ENCODE results near the gene ATMIN.

Gene ATMIN

DNA sequence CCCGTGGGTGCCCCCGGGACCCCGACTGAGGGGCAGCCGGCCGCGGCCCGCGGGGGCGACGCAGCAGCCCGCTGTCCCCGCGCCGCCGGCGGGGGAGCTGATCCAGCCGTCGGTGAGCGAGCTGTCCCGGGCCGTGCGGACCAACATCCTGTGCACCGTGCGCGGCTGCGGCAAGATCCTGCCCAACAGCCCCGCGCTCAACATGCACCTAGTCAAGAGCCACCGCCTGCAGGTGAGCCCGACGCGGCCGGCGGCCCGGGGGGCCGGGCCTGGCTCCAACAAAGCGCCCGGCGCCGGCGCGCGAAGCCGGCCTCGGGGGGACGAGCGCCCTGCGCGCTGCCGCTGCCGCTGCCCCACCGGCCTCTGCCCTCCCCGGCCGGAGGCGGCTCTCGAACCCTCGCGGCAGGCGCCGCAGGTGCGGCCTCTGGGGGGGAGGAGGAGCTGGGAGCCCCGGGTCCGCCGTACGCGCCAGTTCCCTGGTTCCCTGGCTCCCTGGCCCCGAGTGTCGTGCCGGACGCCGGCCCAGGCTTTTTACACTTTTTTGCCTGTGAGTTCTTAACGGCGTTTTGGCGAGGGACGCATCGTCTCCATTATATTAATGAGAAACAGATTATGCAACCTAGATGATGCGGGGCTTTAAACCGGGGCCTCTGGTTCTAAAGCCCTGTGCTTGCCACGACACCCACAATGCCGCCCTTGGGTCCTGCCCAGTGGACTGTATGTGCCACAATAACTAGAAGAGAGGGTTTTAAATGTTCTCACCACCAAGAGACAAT, 521 bp downstream of the ATMIN start:
- Histone ChIP-seq H3K36me3 (ENCODE audit: low read depth) (peaks cover 32% of the 10 kb centered on the region), H3K27ac (ENCODE audit: poor library complexity, severe bottlenecking) (peak overlapping the region; percentile 51), H3K4me3 (ENCODE audit: severe bottlenecking) (peak overlapping the region; percentile 81), H3K9me3 (ENCODE audit: severe bottlenecking) (no peaks in the 10 kb centered on the region), H3K4me1 (ENCODE audit: insufficient read depth, poor library complexity, severe bottlenecking) (peaks cover 3% of the 10 kb centered on the region), H3K27me3 (ENCODE audit: insufficient read depth, poor library complexity, severe bottlenecking) (no peaks in the 10 kb centered on the region)
- TF ChIP-seq, protein P1, sequence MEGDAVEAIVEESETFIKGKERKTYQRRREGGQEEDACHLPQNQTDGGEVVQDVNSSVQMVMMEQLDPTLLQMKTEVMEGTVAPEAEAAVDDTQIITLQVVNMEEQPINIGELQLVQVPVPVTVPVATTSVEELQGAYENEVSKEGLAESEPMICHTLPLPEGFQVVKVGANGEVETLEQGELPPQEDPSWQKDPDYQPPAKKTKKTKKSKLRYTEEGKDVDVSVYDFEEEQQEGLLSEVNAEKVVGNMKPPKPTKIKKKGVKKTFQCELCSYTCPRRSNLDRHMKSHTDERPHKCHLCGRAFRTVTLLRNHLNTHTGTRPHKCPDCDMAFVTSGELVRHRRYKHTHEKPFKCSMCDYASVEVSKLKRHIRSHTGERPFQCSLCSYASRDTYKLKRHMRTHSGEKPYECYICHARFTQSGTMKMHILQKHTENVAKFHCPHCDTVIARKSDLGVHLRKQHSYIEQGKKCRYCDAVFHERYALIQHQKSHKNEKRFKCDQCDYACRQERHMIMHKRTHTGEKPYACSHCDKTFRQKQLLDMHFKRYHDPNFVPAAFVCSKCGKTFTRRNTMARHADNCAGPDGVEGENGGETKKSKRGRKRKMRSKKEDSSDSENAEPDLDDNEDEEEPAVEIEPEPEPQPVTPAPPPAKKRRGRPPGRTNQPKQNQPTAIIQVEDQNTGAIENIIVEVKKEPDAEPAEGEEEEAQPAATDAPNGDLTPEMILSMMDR (IDR thresholded peaks at IDR 0.05; ENCODE audit: poor library complexity, severe bottlenecking) = no peak
- no peak for DNase-seq (ENCODE audit: low spot score)
- ATAC-seq (ENCODE audit: low read depth) = peak; percentile 25; the same call in 2 of the 3 replicates

DNA sequence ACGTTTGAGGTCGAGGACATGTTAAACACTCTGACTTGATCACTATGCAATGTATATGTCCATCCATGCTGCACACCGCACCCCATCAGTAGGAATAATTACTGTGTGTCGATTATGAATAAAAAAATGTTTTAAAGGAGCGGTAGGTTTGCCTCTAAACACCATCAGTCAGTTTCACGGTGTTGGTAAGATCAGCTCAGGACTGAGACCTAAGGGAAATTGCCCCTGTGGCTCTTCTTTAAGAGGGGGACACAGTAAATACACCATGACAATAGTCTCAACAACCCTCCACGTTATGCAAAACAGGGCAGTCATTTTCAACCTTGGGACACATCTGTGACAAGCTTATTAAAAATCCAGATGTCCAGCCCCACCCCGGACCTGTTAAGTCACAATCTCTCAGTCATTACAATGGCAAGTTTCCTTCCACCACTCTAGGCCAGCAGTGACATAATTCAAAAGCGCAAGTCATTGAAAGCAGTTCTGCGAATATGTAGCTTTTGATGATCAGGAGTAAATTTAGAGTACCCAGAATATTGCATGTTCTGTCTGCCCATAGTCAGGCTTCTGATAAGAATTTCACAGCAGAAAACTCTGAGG, 1.2 kb downstream of the ATMIN start:
- Histone ChIP-seq H3K27ac (ENCODE audit: poor library complexity, severe bottlenecking) (peak overlapping the region; percentile 51), H3K9me3 (ENCODE audit: severe bottlenecking) (no peaks in the 10 kb centered on the region), H3K36me3 (ENCODE audit: low read depth) (peaks cover 38% of the 10 kb centered on the region), H3K4me1 (ENCODE audit: insufficient read depth, poor library complexity, severe bottlenecking) (peaks cover 3% of the 10 kb centered on the region), H3K4me3 (ENCODE audit: severe bottlenecking) (peak overlapping the region; percentile 81), H3K27me3 (ENCODE audit: insufficient read depth, poor library complexity, severe bottlenecking) (no peaks in the 10 kb centered on the region)
- TF ChIP-seq, protein P1 (IDR thresholded peaks at IDR 0.05; ENCODE audit: poor library complexity, severe bottlenecking) = no peak
- ATAC-seq (ENCODE audit: low read depth) = peak; percentile 4; the same call in 1 of the 3 replicates
- DNase-seq (ENCODE audit: low spot score) = no peak

DNA sequence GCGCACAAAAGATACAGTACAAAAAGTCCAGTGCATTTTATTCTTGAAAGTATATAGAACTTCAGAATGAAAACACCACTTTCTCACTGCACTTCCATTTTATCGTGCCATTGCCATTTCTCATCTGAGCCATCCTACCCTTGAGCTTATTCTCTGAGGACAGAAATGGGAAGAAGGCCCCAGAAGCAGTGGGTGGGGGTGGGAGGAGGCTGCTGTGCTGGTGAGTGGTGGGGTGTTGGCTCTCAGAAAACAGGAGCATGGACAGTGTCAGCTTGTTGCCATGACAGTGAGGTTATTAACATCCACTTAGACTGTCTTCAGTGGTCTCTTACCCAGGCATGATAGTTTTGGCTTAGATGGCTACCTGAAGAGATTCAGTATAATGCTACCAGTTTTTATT, 4.5 kb downstream of the ATMIN start:
- Histone ChIP-seq H3K27me3 (ENCODE audit: insufficient read depth, poor library complexity, severe bottlenecking) (no peaks in the 10 kb centered on the region), H3K4me3 (ENCODE audit: severe bottlenecking) (no peak overlapping the region), H3K27ac (ENCODE audit: poor library complexity, severe bottlenecking) (no peak overlapping the region), H3K9me3 (ENCODE audit: severe bottlenecking) (no peaks in the 10 kb centered on the region), H3K4me1 (ENCODE audit: insufficient read depth, poor library complexity, severe bottlenecking) (peaks cover 3% of the 10 kb centered on the region), H3K36me3 (ENCODE audit: low read depth) (peaks cover 70% of the 10 kb centered on the region)
- DNase-seq (ENCODE audit: low spot score) (no peak), ATAC-seq (ENCODE audit: low read depth) (no peak)
- TF ChIP-seq, protein P1 (IDR thresholded peaks at IDR 0.05; ENCODE audit: poor library complexity, severe bottlenecking) = no peak

DNA sequence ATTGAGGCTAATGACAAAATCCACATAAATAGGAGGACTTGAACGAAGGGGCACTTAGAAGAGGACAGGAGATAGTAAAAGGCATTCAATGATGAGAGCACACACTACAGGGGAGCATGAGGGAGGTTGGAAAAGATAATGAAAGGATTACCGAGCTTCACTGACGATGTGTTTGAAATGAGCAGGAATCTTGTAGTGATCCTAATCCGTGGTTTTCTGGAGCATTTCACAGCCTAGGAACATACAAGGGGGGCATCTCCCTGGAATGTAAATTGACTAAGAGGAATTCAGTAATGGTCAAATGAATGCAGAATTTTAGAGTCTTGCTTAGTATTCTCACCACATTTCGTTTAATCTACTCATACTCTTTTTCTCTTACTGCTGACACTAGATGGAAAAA, 5.2 kb downstream of the ATMIN start:
- no peak for DNase-seq (ENCODE audit: low spot score)
- H3K4me3 ChIP-seq (ENCODE audit: severe bottlenecking) = no peak overlapping the region
- H3K36me3 ChIP-seq (ENCODE audit: low read depth) = peaks cover 73% of the 10 kb centered on the region

More for the DNA sequence above, 5.2 kb downstream of the ATMIN start:
- H3K4me1 ChIP-seq (ENCODE audit: insufficient read depth, poor library complexity, severe bottlenecking) = peaks cover 3% of the 10 kb centered on the region
- ATAC-seq (ENCODE audit: low read depth) = no peak
- TF ChIP-seq, protein P1 (IDR thresholded peaks at IDR 0.05; ENCODE audit: poor library complexity, severe bottlenecking) = no peak
- no peaks in the 10 kb centered on the region for H3K27me3 ChIP-seq (ENCODE audit: insufficient read depth, poor library complexity, severe bottlenecking)
- H3K9me3 ChIP-seq (ENCODE audit: severe bottlenecking) = no peaks in the 10 kb centered on the region
- H3K27ac ChIP-seq (ENCODE audit: poor library complexity, severe bottlenecking) = no peak overlapping the region

Measured in RWPE2 (cell line).